NCI-H82 treated with DMSO at 0.1 percent for 48 hours (cell line): Measurements from ENCODE around the gene ZFHX3.

Experiments used
- DNase-seq: peaks from one replicate; lab custom pipeline; 2025; ENCODE audit not compliant: unreplicated experiment; lab: John Stamatoyannopoulos, UW

ZFHX3 gene

GRCh38 chr16:72886346-72886974 is 161.5 kb downstream of the ZFHX3 start:
- DNase-seq: no peak

- DNase-seq: no peak
Measured at GRCh38 chr16:72884573-72884972, 163.4 kb downstream of the ZFHX3 start.

DNA sequence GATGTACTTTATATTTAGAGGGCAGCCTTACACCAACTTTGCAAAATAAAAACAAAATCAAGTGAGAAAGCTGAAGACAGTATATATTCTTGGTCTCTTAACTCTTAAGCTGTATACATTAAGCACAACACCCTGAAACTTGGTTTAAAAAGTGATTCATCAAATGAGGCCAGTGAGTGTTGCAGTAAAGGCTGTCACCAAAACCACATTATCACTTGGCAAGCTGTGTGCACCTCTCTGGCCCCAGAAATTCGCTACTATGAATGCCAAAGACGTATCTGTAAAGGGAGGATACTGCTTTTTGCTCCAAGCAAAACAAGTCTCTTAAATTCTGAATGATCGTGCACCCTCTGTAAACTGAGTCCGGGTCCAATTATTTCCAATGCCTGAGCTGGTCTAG is 163.9 kb downstream of the ZFHX3 start:
- DNase-seq: no peak

DNA sequence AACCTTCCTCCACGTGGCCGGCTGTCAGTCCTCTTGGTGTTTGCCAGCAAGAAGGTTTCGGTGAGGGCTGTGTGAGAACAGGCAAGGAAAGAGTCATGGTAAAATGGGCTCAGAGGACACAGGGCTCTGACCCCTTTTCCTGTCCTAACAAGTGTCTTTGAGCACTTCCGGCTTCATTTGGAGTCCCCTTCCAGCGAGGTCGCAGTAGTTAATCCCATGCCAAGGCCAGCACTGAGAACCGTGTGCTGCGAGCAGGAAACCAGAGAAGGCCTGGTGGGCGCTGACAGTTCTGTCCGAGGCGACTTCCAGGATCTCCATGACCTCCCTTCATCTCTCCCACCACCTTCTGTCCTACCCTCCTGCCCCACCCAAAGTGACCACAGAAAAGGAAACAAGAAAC is 168.1 kb downstream of the ZFHX3 start:
- DNase-seq: no peak

GRCh38 chr16:72878301-72879269 is 169.3 kb downstream of the ZFHX3 start:
- DNase-seq: no peak

DNA sequence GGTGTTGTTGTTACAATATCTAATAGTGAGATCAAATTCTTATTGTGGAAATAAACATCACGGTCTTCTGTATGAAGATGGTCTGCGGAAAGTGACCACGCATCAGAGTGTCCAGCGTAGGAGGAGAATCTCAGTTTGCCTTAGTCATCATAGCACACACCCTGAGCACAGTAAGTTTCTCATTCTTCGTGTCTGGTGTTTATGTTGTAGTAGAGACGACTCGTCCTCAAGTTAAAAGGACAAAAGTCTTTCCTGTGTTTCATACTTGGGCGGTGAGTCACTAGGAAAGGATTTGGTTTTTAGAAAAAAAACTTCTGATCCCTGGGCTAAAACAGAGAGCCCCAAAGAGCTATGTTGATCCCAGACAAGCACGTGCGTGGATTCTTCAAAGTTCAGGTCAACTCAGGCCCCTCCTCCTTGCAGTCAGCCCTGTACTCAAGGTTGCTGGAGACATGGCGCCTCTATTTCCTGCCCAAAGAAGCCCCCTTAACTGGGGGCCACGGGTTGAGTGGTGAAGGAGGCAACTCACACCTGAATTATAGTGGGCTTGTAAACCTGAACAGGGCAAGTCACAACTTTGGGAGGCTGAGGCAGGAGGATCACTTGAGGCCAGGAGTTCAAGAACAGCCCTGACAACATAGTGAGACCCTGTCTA is 170.4 kb downstream of the ZFHX3 start:
- DNase-seq: no peak

GRCh38 chr16:72876981-72877373 is 171.0 kb downstream of the ZFHX3 start:
- DNase-seq: no peak

DNA sequence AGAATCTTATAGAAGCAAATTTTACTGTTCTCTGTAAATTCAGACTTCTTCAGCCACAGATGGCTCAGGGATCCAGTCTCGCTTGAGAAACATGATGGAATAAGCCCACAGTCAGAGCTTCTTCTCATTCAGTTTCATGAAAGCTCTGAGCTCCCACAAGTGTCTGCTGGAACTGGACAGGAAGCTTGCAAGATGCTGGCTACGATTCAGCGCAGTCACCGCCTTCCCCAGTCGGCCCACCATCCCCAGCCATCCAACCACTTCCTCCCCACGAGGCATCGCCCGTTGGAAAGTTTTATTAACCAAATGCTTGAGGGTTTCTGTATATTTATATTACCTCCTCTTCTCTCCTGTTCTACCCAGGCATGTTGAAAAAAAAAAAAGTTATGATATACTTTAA is 171.7 kb downstream of the ZFHX3 start:
- DNase-seq: no peak

- no peak for DNase-seq
Measured at GRCh38 chr16:72875291-72876031, 172.5 kb downstream of the ZFHX3 start.

DNA sequence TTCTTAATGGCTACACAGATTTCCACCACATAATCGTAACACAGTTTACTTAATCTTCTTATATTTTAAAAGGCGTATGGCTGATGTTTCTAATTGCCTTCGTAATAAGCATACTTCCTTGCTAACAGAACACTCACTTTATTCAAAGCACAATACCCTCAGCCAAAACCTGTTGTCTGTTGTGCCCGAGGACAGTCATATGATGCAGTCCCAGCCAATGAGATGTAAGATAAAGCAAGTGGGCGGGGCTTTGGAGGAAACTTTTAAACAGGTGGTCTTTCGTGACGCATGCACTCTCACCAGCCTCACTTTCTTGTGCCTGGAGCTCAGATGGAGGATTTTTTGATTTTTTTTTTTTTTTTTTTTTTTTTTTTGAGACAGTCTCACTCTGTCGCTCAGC is 174.1 kb downstream of the ZFHX3 start:
- no peak for DNase-seq

GRCh38 chr16:72873044-72873443 is 174.9 kb downstream of the ZFHX3 start:
- no peak for DNase-seq

- DNase-seq: no peak
Measured at GRCh38 chr16:72865835-72866234, 182.1 kb downstream of the ZFHX3 start.

DNA sequence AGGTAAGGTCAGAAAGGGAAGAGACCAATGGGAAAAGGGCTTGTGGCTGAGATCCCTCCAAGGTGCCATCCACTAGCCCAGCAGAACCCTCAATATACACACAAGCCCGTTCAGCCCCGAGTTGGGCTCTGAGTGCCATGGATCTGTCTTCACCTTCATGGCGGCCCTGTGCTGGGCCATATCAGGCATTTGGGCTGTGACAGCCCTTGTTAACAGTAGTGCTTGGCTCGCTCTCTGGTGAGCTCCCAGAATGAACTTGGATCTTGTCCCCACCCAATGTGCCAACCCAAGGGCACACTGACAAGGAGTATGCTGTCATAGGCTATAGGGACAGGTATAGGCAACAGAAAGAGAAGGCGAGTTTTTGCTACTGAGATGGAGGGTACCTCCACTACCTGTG is 182.7 kb downstream of the ZFHX3 start:
- DNase-seq: no peak

- no peak for DNase-seq
Measured at GRCh38 chr16:72864130-72864833, 183.6 kb downstream of the ZFHX3 start.

DNA sequence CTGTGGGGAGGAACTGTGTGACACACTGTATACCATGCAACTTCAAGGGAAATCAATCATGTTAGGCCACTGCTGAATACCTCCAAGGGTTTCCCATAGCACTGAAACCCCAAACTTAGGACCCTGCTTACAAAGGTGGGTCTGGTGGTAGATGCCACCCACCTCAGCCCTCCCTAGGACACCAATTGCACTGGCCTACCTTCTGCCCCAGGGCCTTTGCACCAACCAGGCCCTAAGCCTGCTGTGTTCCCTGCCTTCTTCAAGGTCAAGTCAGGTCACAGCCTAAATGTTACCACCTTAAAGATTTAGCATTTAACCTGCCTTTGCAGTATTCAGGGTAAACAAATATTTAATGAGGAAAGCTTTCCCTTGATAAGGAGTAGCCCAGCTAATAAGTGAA is 185.8 kb downstream of the ZFHX3 start:
- DNase-seq: no peak

DNA sequence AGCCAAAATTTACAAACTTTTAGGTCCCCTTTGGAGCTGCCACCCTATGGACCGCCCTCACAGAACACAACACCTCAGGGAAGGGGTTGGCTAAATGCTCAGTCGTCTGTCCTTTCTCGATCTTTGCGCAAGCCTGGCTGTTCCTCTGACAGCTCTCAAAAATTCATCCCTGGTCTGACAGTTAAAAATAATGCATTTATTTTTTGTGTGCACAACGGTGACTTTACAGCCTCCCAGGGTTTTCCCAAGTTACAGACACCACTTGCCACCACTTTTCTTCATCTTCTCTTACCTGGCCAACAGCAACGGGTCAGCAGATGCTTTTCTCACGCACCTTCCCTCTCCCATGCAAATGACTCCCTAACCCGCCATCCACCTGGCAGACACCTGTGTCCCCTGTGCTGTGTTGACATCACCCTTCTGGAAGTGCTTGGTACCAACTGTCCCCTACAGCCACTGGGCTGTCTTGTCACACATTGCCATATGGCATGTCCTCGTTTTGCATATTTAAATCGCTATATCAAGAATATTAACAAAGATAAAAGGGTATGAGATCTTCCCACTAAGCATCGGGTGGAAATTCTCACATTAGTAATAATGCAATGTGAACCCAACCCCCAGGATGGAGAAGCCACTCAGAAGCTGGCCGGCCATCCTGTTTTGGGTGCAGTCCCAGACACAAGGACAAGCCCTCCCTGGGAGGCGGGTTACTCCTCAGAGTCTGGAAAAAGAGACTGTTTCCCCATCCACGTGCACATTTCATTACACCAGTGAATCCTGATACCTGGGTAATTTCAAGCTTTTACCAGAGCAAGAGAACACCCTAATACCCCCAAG is 187.0 kb downstream of the ZFHX3 start:
- DNase-seq: no peak

- no peak for DNase-seq
Measured at GRCh38 chr16:72859581-72859980, 188.3 kb downstream of the ZFHX3 start.

DNA sequence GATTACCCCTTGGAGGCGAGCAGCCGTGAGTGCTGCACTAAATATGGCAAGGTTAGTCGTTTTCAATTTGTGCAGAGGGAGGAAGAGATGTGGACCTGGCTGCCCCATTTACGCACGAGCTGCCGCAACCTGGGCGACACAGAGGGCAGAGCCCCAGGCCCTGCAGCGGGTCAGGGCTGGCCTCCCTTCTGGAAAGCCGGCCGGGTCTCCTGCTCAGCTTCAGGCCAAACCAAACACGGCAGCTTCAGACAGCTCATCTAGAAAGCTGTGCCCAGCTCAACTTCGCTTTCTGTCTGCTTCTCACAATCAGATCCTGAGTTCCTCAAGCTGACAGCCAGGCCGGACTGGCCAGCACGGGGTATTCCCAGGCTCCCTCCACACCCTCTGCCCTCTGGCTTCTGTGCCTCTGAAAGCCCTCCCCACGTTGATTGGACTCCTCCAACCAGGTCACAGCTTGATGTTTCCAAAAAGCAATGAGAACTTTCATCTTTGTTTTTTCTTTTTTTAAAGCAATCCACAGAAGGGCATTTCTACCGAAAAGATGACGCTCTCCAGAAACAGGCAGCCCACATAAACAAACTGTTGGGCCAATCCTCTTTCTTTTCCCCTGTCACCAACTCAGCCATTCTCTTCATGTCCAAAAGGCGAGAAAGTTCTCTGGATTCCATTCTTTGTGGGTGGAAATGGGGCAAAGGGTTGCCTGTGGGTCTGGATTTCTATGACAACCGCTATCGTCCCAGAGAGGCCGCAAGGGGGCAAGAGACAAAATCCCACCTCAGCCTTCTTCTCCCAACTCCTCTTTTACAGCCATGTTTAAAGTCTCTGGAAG is 189.0 kb downstream of the ZFHX3 start:
- DNase-seq: no peak
